ENCODE measurements around the gene CBX6.

CBX6 gene

DNA sequence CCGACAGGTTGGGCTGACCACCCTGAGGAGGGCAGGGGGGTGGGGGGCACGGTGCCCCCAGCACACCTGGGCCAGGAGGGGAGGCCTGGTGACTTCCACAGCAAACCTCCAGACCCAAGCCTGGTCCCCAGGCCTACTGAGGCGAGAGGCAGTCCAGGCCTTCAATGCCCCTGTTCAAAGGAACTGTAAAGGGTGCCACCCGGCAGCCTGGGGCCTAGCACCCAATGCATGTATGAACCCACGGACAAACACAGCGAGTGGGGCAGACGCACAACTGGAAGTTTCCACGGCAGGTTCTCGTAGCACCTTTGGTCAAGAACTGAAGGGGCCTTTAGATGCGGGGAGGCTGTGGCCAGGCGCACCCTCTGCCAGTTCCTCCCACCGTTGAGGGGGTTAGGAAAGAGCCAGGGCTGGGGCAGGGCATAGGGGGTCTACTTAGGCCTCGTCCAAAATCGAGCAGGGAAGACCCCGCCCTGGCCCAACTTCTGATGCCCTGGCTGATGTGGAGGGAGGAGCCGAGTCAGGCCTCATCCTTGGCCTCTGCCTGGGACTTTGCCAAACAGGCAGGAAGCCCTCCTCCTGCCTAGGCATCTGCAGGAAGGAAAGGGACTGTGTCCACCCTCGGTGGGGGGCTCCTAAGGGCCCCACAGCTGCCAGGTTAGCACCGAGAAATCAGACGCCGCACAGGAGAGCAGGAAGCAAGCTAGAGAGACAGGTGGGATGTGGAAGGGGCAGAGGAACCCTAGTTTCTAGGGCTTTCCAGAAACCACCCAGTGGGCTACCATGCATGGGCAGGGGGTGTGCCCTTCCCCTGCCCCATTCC lies 6.6 kb downstream of the CBX6 start:
- Histone ChIP-seq H3K27me3 (ENCODE audit: control insufficient read depth, insufficient read depth, low read length) (no peaks in the 10 kb centered on the region), H3K4me3 (ENCODE audit: low read length) (no peak overlapping the region), H3K27ac (ENCODE audit: low read length) (no peak overlapping the region), H3K36me3 (ENCODE audit: control insufficient read depth, low read depth, low read length) (peaks cover 39% of the 10 kb centered on the region), H3K9ac (ENCODE audit: low read length) (no peak overlapping the region), H3K4me1 (ENCODE audit: control insufficient read depth, low read depth, low read length) (peaks cover 22% of the 10 kb centered on the region), H3K9me3 (ENCODE audit: control insufficient read depth, low read depth, low read length) (no peaks in the 10 kb centered on the region)

DNA sequence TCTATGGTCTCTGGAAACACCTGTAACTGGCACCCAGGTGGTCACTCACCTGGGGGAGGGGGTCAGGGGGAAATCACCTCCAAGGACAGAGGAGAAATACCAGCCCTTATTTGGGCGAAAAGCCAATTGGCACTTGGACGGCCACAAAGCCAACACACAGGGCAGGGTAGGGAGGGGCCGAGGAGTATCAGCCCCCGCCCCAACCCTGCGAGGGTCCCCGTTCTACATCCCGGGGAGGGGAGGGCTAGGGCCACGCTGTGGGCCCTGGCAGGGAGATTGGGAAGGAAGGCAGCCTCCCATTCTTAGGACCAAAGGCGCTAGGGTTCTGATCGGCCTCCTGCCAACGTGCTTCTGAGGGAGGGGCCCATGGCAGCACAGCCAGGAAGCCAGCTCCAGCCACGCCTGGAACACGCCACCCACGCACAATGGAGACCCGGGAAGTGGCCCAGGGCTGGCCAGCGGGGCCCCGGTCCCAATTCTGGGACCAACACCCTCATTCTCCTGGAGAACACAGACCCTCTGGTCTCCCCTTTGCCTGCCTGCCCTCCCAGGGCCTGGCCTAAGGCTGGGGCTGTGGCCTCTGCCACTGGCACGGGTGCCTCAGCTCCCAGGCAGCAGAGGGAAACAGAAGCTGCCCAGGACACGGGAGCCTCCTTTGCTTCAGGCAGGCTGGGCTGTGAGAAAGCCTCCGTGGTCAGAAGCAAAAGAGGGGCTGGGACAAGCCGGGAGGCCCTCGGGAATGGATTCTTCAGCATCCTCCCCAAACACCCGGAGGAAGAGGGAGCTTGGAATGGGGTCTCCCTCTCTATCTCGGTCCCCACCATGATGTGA lies 7.4 kb downstream of the CBX6 start:
- no peak overlapping the region for H3K4me3 ChIP-seq (ENCODE audit: low read length)
- H3K9me3 ChIP-seq (ENCODE audit: control insufficient read depth, low read depth, low read length): no peaks in the 10 kb centered on the region
- H3K36me3 ChIP-seq (ENCODE audit: control insufficient read depth, low read depth, low read length): peaks cover 35% of the 10 kb centered on the region
- peaks cover 21% of the 10 kb centered on the region for H3K4me1 ChIP-seq (ENCODE audit: control insufficient read depth, low read depth, low read length)
- no peak overlapping the region for H3K27ac ChIP-seq (ENCODE audit: low read length)
- H3K9ac ChIP-seq (ENCODE audit: low read length): no peak overlapping the region
- no peaks in the 10 kb centered on the region for H3K27me3 ChIP-seq (ENCODE audit: control insufficient read depth, insufficient read depth, low read length)

GRCh38 chr22:38863531-38864131 lies 8.4 kb downstream of the CBX6 start:
- H3K9me3 ChIP-seq (ENCODE audit: control insufficient read depth, low read depth, low read length): no peaks in the 10 kb centered on the region
- H3K4me1 ChIP-seq (ENCODE audit: control insufficient read depth, low read depth, low read length): peaks cover 17% of the 10 kb centered on the region
- H3K9ac ChIP-seq (ENCODE audit: low read length): no peak overlapping the region
- H3K27ac ChIP-seq (ENCODE audit: low read length): no peak overlapping the region
- H3K27me3 ChIP-seq (ENCODE audit: control insufficient read depth, insufficient read depth, low read length): no peaks in the 10 kb centered on the region
- no peak overlapping the region for H3K4me3 ChIP-seq (ENCODE audit: low read length)
- peaks cover 29% of the 10 kb centered on the region for H3K36me3 ChIP-seq (ENCODE audit: control insufficient read depth, low read depth, low read length)

- Histone ChIP-seq H3K27me3 (ENCODE audit: control insufficient read depth, insufficient read depth, low read length) (no peaks in the 10 kb centered on the region), H3K36me3 (ENCODE audit: control insufficient read depth, low read depth, low read length) (peaks cover 19% of the 10 kb centered on the region), H3K4me1 (ENCODE audit: control insufficient read depth, low read depth, low read length) (peaks cover 17% of the 10 kb centered on the region), H3K9ac (ENCODE audit: low read length) (no peak overlapping the region), H3K4me3 (ENCODE audit: low read length) (no peak overlapping the region), H3K27ac (ENCODE audit: low read length) (no peak overlapping the region), H3K9me3 (ENCODE audit: control insufficient read depth, low read depth, low read length) (no peaks in the 10 kb centered on the region)
These were observed 9.4 kb downstream of the CBX6 start for GRCh38 chr22:38862375-38863329.

- Histone ChIP-seq H3K4me3 (ENCODE audit: low read length) (no peak overlapping the region), H3K27me3 (ENCODE audit: control insufficient read depth, insufficient read depth, low read length) (no peaks in the 10 kb centered on the region), H3K9me3 (ENCODE audit: control insufficient read depth, low read depth, low read length) (no peaks in the 10 kb centered on the region), H3K36me3 (ENCODE audit: control insufficient read depth, low read depth, low read length) (peaks cover 15% of the 10 kb centered on the region), H3K4me1 (ENCODE audit: control insufficient read depth, low read depth, low read length) (peaks cover 17% of the 10 kb centered on the region), H3K27ac (ENCODE audit: low read length) (no peak overlapping the region), H3K9ac (ENCODE audit: low read length) (no peak overlapping the region)
These were observed 10.1 kb downstream of the CBX6 start for GRCh38 chr22:38861927-38862326.

DNA sequence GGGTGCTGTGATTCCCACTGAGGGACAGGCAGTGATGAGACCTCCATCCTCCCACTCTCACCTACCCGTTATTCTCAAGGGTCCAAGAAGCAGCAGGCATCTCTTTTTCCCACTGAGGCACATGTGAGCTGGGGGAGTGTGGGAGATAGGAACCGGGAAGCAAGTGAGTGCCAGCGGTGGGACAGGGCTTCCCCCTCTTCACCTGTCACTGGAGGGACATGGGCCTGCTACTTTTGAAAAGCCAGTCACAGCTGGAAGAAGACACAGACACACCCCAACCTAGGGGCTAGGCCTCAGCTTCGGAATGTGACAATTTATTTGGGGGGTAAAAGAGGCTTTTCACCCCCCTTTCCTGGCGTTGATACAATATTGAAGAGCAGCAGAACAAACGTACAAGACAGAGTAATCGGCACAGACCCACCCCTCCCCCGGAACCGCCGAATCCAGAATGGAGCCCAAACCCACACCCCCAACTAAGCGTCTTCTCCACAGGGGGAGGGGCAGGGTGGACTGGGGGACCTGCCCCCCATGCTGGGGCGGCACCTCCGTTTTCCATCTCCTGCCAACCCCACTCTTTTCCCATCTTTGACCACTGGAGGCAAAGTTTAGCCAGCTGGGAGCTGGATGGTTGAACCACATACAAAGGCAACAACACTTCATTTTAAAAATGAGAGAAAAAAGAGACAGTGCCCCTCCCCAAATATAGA lies 10.7 kb downstream of the CBX6 start:
- no peaks in the 10 kb centered on the region for H3K9me3 ChIP-seq (ENCODE audit: control insufficient read depth, low read depth, low read length)
- peaks cover 17% of the 10 kb centered on the region for H3K4me1 ChIP-seq (ENCODE audit: control insufficient read depth, low read depth, low read length)
- no peak overlapping the region for H3K27ac ChIP-seq (ENCODE audit: low read length)
- H3K27me3 ChIP-seq (ENCODE audit: control insufficient read depth, insufficient read depth, low read length): no peaks in the 10 kb centered on the region
- H3K36me3 ChIP-seq (ENCODE audit: control insufficient read depth, low read depth, low read length): peaks cover 14% of the 10 kb centered on the region
- H3K9ac ChIP-seq (ENCODE audit: low read length): no peak overlapping the region
- H3K4me3 ChIP-seq (ENCODE audit: low read length): no peak overlapping the region

DNA sequence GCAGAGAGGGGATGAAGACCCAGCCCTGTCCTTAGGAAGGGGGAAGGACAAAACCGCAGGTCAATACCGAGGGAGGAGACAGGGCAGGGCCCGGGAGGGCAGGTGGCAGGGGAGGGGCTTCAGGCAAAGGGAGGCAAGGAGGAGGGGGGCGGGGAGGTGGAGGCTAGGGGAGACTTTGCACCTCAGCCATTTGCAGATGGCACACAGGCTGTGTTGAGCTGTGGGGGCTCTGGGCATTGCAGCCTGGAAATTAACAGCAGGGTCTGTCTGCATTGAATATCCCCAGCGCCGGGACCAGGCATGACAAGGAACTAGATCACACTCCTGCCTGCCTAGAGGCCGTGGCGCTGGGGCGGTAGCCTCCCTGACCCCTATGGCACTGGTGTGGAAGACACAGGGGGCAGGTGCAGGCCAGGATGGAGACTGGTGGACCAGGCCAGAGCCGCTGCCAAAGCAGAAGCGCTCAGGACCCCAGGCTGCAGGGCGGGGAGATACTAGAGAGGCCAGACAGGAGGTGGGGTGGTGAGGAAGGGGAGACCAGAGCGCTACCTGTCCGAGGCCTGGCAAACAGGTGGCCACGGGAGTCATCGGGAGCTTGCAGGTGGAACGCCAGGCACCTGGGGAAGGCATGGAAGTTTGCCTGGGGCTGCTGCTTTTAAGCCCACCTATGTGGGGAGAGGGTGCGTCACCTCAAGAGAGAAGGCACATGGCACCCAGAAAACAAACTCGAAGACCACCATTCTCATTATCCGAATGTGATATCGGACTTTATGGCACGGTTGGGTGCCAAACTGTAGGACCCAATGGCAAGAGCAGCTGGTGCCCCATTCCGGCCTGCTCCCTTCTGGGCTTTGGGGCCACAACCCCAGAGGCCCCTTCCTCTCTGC lies 11.5 kb downstream of the CBX6 start:
- Histone ChIP-seq H3K9ac (ENCODE audit: low read length) (no peak overlapping the region), H3K4me1 (ENCODE audit: control insufficient read depth, low read depth, low read length) (peaks cover 17% of the 10 kb centered on the region), H3K27ac (ENCODE audit: low read length) (no peak overlapping the region), H3K27me3 (ENCODE audit: control insufficient read depth, insufficient read depth, low read length) (no peaks in the 10 kb centered on the region), H3K4me3 (ENCODE audit: low read length) (no peak overlapping the region), H3K9me3 (ENCODE audit: control insufficient read depth, low read depth, low read length) (no peaks in the 10 kb centered on the region), H3K36me3 (ENCODE audit: control insufficient read depth, low read depth, low read length) (peaks cover 6% of the 10 kb centered on the region)

- no peaks in the 10 kb centered on the region for H3K27me3 ChIP-seq (ENCODE audit: control insufficient read depth, insufficient read depth, low read length)
- H3K27ac ChIP-seq (ENCODE audit: low read length): no peak overlapping the region
These were observed 12.3 kb downstream of the CBX6 start for GRCh38 chr22:38859581-38860282.

GRCh38 chr22:38858492-38858891 lies 13.5 kb downstream of the CBX6 start:
- no peaks in the 10 kb centered on the region for H3K9me3 ChIP-seq (ENCODE audit: control insufficient read depth, low read depth, low read length)
- H3K9ac ChIP-seq (ENCODE audit: low read length): no peak overlapping the region
- no peak overlapping the region for H3K27ac ChIP-seq (ENCODE audit: low read length)
- H3K4me3 ChIP-seq (ENCODE audit: low read length): no peak overlapping the region
- H3K4me1 ChIP-seq (ENCODE audit: control insufficient read depth, low read depth, low read length): peaks cover 15% of the 10 kb centered on the region
- no peaks in the 10 kb centered on the region for H3K27me3 ChIP-seq (ENCODE audit: control insufficient read depth, insufficient read depth, low read length)
- H3K36me3 ChIP-seq (ENCODE audit: control insufficient read depth, low read depth, low read length): no peaks in the 10 kb centered on the region

More at GRCh38 chr22:38859581-38860282, 12.3 kb downstream of the CBX6 start:
- no peaks in the 10 kb centered on the region for H3K9me3 ChIP-seq (ENCODE audit: control insufficient read depth, low read depth, low read length)
- peaks cover 17% of the 10 kb centered on the region for H3K4me1 ChIP-seq (ENCODE audit: control insufficient read depth, low read depth, low read length)
- no peak overlapping the region for H3K4me3 ChIP-seq (ENCODE audit: low read length)
- no peaks in the 10 kb centered on the region for H3K36me3 ChIP-seq (ENCODE audit: control insufficient read depth, low read depth, low read length)
- H3K9ac ChIP-seq (ENCODE audit: low read length): no peak overlapping the region

Data from iPS-18a (cell line).